HG03378 (cell line): Measurements from ENCODE around the gene OPRL1.

Experiments used
- ATAC-seq: cut with Tn5 transposase; IDR thresholded peaks from one replicate; pipeline ENCODE4 v1.9.1; 2021; ENCODE audit warnings: mild to moderate bottlenecking, moderate library complexity; ENCODE audit not compliant: unreplicated experiment

OPRL1 gene

DNA sequence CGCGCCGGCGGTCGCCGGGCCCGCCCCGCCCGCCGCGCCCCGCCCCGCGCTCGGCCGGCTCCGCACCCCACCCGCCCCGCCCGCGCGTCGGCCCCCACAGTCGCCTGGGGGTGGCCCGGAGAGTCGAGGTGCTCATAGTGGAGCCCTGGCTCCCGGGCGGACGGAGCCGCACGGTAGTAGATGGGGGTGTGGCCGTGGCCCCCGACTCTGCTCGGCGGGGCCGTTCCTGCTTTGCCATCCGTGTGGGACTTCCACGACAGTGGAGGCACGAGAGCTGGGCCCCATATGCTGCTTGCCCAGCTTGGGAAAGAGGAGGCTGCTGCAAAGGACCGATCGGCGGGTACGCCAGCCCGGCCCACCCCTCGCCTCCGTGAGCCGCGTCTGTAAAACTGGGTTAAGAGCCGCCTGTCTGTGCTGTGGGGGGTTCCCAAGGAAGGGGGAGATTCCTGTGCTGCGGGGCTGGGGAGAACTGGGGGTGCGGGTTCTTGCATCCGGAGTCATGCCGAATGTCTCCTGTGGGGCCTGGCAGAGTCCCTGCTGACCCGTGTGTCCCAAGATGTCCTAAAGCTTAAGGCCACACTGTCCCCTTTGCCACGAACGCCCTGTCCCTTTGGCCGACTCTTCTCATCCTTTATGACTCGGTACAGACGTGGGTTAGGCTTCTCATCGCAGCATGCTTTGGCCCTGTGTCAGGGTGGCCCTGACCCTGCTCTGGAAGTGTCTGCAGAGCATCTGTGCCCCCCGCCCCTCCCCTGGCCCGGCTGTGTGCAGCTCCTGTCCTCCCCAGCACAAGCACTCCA lies at the start of gene OPRL1:
OPRL1 (plus strand) TSS at position 70 of the 800 bp plus-strand sequence. CDS start 12,639 bp downstream, outside the sequence.
- no peak for ATAC-seq

DNA sequence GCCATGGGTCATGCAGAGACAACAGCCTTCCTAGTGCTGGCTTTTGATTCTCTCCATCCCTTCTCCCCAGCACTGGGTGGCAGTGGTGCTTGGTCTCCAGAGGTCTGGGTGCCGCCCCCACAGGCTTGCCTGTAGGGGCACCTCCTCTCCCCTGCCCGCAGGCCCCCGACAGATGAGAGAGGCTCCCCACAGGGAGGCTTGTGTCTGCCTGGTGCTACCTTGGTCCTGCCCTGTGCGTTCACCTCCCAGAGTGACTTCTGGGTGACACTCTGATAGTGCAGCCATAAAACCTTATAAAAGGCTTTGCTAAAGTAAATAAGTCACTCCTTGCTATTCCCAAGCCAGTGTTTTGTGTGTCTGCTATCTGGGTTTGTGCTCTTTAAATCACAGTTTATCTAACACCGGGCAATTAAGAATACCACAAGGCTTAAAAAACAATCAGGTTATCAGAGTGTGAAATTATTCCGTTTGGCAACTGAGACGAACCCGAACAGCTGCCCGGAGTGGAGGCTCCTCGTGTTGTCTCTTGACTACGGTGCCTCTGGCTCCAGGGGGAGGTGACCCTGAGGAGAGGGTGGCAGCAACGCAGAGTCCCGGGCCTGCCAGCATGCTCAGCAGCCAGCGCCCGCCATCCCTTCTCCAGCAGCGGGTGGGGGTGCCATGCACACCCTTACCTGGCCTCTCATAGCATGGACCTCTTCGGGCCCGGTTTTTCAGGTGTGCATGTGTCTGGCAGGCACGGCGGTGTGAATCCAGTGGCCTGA lies 49.3 kb upstream of the OPRL1 start:
- ATAC-seq, result no peak

DNA sequence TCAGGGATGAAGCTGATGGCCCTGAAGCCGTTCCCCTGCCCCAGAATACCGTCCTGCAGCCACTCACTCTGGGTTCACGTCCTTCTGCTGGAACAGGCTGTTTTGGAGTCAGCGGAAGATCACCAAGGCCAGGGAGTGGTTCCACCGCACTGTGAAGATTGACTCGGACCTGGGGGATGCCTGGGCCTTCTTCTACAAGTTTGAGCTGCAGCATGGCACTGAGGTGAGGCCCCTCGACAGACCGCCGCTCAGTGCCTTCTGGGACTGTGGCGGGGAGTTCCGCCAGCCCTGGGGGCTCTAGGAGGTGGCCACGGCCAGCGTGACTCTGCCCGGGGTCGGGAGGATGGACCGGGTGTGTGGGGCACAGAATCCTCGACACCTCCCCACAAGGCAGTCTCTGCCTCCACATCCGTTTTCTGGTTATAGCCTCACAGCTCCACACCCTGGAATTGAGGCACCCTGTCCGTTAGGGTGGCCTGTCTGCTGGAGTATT lies 48.0 kb upstream of the OPRL1 start:
- no peak for ATAC-seq

DNA sequence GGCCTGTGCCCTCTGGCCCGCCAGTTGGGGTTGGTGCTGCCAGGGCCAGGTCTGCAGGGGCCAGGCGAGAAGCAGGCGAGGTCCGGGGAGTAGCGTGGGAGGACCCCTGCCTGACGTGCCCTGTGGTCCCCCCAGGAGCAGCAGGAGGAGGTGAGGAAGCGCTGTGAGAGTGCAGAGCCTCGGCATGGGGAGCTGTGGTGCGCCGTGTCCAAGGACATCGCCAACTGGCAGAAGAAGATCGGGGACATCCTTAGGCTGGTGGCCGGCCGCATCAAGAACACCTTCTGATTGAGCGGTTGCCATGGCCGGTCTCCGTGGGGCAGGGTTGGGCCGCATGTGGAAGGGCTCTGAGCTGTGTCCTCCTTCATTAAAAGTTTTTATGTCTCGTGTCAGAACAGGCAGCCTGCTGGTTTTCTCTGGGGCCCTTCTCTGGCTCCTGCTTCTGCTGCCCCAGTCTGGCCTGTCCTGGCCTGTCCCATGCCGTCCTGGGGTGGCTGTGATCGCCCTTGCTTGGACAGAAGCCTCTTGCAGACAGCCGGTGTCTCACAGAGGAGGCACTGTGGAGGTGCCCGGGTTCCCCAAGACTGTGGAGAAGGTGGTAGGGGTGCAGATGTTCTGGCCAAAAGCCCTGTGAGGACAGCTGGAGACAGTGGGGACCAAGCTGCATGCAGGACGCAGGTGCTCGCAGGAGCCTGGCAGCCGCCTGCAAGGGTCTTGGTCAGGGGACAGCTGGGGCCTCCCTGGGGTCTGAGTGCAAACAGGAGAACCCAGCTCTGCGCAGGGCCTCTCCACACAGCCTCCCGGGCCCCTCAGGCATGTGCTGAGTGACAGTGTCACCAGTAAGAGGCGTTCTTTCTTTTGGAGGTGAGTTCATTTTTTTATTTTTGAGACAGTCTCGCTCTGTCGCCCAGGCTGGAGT lies 46.9 kb upstream of the OPRL1 start:
- no peak for ATAC-seq

DNA sequence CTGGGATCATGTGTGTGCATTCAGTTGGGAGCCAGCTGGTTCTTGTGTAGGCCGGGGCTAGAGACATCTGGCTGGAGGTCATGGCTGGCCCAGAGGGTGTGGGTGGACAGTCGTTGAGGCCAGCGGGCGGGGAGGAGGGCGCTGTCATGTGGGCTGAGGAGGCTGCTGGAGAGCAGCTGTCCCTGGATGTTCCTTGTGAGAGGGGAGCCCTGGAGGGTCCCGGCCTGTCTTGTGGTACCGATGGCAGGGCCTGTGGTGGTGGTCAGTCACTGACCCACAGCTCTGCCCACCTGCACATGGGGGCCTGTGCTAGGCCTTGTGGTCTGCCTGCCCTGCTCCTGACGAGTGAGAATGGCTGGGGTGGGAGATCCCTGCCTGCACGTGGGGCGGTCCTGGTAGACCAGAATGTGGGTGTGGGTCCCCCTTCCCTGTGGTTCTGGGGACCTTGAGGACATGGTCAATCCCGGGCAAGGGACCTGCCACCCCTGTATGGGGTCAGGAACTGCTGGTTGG lies 45.8 kb upstream of the OPRL1 start:
- no peak for ATAC-seq

DNA sequence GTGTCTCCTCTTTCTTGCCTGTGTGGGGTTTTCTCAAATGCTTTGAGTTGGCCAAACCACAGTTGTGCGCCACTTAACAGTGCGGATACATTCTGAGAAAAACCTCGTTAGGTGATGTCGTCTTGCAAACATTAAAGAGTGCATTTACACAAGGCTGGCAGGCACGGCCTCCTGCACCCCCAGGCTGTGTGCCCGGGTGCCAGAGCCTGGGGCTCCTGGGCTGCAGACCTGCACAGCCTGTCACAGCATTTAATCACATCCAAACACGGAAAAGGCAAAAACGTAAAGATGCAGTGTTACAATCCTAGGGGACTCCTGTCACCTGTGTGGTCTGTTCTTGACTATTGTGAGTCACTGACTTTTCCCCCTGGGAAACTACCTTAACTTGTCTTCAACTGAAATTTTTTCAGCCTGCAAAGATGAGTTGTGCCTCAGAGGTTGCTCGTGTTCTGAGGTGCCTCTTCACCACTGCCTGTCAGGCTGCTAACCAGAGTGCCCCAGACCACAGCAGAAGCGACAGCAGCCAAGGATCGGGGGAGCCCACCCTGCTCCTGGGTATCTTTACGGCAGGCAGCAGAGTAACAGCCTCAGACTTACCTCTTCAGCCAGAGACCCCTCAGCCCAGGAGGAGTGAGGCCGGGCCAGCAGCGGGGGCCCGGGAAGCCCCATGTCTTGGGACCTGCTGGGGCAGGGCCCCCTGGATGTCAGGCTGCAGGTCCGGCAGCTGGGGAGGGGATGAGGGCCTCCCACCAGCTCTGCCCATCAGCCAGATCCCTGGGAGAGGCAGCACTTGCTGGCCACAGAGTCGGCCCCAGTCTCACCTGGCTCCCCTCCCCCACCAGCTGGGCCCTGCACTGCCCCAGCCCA lies 44.6 kb upstream of the OPRL1 start:
- no peak for ATAC-seq

DNA sequence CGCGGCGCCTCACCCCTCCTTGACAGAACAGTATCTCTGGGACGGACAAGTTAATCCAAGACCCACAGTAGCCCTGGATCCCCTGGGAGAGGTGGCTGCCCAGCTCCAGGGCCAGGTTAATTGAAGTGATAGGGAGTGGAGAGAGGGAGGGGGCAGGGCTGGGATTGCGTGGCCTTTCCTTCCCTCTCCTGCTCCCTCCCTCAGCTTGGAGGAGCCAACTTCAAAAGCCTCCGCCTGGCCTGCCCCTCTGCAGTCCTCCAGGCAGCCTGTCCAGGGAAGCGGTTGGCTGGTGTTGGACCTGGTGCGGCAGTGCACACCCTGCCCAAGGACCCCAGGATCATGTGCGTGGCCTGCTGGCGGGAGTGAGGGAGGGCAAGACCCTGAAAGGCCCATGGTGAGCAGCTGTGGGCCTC lies 43.9 kb upstream of the OPRL1 start, which contains the start of gene C20orf204:
C20orf204 (plus strand) TSS at position 250 of the 413 bp plus-strand sequence; CDS start at position 392, 142 bp downstream.
- ATAC-seq, result no peak

DNA sequence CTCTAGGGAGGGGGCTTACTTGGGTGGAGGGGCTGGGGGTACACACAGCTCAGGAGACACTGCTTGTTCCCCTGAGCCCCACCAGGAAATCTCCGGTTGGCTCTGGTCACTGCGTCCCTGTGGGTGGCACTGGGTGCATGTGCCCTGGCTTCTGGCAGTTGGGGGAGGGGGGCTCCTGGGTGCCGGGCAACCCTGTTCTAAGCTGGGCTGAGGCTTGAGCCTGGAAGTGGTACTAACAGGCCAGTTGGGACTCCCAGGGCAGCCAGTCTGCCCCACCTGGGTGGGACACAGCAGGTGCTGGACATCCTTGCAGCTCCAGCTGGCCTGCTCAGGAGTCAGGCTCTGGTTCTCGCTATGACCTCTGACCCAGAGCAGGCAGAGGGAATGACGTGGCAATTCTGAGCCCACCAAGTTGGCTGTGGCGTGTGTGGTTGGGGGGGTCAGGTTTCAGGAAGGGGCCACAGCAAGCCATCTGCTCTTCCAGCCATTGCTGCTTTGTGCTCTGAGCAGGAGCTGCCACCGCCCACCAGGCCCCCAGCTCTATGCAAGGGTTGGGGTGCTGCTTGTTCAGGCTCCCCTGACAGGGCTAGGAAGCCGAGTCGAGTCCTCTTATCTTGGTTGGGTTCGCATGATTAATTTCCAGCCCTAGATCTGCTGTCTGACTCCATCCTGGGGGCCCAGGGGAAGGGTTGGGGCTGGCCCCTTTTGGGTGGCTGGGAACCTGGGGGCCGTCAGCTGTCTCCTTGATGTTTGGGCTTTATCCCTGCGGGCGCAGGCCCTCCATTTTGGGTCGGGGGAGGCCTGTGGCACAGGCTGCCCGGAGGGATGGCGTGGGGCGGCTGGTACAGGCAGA lies 43.3 kb upstream of the OPRL1 start:
- no peak for ATAC-seq

DNA sequence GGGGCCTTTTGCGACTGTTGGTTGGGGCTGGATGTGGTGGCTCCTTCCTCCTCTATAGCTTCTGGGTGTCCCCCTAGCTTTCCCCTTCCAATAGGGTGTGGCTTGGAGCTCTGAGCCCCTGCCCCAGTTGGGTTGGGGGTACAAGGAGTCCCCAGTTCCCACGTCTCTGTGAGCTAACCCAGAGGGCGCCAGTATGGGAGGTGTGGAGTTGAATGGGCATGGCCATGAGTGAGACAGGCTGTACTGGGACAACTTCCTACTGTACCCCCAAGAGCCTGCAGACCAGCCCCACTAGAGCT lies 42.7 kb upstream of the OPRL1 start:
- no peak for ATAC-seq

DNA sequence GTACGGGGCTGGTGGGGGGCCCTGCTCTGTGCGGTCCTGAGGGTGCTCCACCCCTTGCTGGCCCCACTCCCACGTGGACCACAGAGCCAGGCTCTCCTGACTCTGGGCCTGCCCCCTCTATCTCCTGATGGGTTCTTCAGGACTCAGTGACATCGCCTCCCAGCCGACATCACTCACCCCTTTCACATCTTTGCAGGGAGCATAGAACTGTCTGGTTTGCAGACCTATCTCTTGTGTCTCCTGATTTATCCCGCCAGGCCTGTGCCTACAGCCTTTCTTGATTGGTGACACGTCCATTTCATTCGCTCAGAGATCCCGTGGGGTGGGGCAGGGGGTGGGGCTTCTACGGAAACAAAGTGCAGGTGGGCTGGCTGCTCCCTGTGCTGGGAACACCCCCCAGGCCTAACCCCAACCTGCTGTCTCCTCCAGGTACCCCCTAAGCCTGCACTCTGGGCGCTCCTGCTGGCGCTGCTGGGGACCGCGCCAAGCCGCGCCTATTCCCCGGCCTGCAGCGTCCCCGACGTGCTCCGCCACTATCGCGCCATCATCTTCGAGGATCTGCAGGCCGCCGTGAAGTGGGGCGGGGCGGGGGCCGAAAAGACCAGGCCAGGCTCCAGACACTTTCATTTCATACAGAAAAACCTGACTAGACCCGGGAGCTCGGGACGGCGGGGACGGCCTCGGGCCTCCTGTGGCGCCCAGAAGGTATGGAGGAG lies 42.2 kb upstream of the OPRL1 start:
- no peak for ATAC-seq

DNA sequence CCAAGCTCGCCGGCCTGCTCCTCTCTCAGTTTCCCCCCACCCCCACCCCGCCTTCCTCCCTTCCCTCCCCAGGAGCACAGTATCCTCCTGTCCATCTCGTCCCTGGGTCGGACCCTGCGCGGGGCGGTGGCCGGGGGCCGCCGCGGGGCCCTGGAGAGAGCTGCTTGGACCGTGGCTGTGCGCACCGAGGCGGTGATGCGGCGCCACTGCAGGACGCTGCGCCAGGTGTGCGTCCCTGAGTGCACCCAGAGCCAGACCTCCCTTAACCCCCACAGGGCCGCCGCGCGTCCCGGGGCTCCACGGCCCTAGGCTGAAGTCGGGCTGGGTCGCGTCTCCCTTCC lies 41.7 kb upstream of the OPRL1 start:
- no peak for ATAC-seq

DNA sequence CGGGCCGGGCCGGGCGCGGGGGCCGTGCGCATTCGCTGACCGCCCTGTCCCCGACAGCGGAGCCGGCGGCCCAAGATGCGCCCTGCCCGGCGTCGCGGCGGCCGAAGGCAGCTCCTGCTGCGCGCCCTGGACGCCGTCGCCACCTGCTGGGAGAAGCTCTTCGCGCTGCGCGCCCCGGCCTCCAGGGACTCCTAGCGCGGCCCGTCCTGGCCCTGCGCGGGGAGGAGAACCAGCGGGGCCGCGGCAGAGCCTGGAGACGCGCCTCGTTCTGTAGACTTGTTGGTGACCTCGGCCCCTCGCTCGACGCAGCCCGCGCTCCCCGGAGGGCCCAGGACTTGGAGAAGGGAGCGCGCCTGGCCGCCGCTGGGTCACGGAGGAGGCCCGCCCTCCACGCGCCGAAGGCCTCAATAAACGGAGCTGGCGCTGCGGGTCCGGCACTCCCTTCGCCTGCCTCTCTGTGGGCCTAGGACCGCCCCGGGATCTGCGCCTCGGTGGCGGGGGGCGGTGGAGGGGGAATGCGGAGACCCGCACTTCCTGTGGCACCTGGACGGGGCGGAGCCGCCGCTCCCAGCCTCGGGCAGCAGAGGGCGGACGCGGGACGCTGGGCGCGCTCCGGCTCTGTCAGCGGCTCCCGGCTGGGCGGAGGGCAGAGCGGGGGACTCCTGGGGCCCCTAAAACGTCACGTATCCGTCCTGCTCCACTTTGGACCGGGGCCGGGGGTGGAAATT lies 41.2 kb upstream of the OPRL1 start:
- no peak for ATAC-seq

DNA sequence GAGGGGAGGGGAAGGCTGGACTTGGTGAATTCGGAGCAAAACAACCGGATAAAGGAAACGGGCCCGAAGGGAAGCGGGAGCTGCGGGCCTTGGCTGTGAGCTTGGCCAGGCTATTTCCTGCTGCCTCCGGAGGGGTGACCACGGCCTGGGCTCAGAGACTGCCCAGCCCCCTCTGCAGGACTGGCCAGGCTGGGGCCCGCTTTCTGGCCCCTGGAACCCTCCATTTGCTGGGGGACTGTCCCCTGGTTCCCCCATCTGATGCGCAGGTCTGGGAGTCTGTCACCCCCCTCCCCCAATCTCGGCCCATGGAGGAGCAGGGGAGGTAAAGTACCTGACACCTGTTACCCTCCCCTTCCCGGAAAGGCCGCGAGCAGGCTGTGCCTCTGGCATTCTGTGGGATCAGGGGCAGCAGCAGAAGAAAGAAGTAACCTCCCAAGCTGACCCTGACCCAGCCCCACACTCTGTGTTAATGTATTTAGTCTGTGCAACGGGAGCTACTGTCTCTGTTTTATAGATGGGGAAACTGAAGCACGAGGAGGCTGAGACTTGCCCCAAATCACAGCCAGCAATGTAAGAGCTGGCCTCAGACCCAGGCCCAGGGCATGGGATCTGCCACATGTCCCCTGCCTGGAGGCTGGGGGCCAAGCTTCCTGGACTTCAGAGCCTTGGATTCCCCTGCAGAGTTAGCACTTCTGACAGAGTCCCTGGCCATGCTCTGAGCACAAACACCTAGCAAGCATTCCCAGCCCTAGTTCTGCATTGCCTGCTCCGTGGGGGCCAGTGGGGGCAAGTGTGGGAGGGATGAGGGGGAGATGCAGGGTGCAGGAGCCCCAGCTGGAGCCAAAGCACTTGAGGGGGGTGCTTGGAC lies 40.4 kb upstream of the OPRL1 start:
- ATAC-seq, result no peak

DNA sequence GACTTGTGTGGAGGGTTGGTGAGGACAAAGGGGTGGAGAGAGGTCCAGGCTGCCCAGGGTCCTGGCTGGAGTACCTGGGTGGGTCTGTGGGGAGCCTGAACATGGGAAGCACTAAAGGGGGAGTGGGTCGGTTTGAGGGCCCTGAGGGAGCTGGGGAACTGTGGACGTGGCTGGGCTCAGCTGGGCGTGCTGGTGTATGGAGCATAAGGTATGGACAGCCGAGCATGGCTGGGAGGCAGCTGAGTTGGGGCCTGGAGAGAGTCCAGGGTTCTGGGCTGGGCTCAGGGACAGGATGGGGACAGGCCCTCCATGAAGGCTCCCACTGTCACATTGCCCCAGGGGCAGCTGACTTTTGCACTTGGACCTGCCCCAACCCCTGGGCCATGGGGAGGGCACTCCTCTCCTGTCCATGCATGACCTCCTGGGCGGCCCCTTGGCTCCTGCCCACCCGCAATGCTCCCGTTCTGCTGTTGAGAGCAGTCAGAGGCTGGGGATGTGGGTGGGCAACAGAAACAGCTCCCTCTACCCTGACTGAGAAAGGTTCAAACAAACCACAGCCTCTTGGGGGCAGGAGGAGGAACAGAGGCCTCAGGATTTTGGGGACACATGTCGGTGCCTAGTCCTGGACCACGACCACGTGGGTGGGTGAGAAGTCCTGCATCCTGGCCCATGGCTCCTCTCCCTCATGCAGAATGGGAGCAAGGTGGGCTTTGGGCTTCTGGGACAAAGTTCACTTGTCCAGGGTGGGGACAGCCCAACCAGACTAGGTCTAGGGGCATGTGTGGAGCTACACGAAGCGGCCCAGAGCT lies 39.4 kb upstream of the OPRL1 start:
- ATAC-seq, result no peak

DNA sequence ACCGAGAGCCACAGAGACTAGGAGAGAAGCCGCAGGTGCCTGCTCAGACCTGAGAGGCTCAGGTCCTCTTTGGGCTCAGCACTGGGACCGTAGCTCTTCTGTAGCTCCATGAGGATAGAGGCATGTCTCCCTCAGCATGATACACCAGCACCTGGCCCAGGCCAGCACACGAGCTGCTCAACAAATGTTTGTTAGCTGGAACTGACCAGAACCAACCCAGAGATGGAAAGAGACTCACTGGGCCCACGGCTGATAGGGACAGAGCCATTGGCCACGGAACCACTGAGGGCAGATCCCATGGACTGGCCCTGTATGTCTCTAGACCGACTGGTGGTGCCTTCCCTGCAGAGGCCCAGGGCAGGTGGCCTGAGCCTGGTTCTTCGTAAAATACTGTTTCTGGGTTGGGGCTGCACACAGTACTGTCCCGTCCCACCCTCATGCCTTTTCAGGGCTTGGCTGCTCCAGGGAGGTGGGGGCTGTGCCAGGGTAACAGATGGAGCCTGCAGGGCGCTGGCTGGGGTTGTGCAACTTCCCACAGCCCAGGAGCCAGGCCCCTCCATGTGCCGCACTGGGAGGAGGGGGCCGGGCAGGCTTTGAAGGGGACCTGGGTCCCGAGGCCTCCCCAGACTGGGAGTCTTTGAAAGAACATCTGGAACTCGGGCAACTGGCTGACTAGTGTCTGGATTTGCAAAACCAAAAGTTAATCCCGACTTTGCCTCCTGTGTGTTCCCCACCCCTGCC lies 38.7 kb upstream of the OPRL1 start:
- ATAC-seq, result no peak

DNA sequence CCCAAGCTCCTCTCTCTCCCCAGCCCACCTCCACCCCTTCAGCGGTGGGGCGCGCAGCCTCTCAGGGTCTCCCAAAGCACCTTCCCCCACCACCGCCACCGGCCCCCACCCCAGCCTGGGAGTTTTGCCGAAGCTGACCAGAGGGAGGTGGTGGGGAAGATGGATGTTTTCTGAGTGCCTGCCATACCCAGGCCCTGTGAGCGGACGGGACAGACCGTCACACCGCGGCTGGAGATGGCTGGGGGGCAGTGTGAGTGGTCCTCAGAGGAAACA lies 38.2 kb upstream of the OPRL1 start:
- no peak for ATAC-seq
